Prostate gland (tissue), 2 donors: ENCODE measurements around the gene FGF9. TPM values are rescaled to one million over a fixed set of nuclear protein-coding genes. Genes with fewer than 3 reads are reported as not detected.

Experiments used
- DNase-seq: peaks from one replicate; pipeline ENCODE4 v3.0.0-alpha.2; 2019; ENCODE audit warnings: low spot score
- H3K27ac ChIP-seq, 2 donors: fragments of 200-600 bp; sonication (generic); 2 replicates each; pipeline ENCODE4 v1.5.1; 2017 to 2019
- H3K27me3 ChIP-seq: fragments of 200-600 bp; sonication (generic); replicated peaks from 2 replicates; pipeline ENCODE4 v1.5.1; 2019; ENCODE audit not compliant: insufficient read depth
- H3K36me3 ChIP-seq, 2 donors: fragments of 200-600 bp; sonication (generic); 1 replicate in 1 of 2; 2 replicates in 1 of 2; pipeline versions ENCODE4 v1.5.1 to v1.8.1; 2017 to 2019
- H3K4me1 ChIP-seq: fragments of 200-600 bp; sonication (generic); replicated peaks from 2 replicates; pipeline ENCODE4 v1.5.1; 2019
- H3K4me3 ChIP-seq, 2 donors: fragments of 200-600 bp; sonication (generic); 2 replicates each; pipeline ENCODE4 v1.5.1; 2017 to 2019
- H3K9me3 ChIP-seq: fragments of 200-600 bp; sonication (generic); 2 replicates; pipeline ENCODE4 v1.5.1; 2017
- CTCF ChIP-seq, 4 experiments: fragments of 200-600 bp in 2 of 4; fragments of 450-650 bp in 2 of 4; sonication (generic) in 2 of 4; IDR thresholded peaks; 1 replicate in 3 of 4; 2 replicates in 1 of 4; pipeline ENCODE4 v1.5.1; 2016 to 2019; ENCODE audit warnings: antibody characterized with exemption in 4 of 4, mild to moderate bottlenecking in 2 of 4, moderate library complexity in 2 of 4
- POLR2A ChIP-seq: fragments of 450-650 bp; IDR thresholded peaks from one replicate; pipeline ENCODE4 v1.6.1; 2016; ENCODE audit warnings: antibody characterized with exemption, mild to moderate bottlenecking
- POLR2AphosphoS5 ChIP-seq: sonication (generic); formaldehyde crosslinking; IDR thresholded peaks from one replicate; pipeline ENCODE4 v1.6.1; 2017; ENCODE audit warnings: antibody characterized with exemption
- WGBS: methylation state at CpG from one replicate; pipeline ENCODE4 v1.1.5; 2018; 5-methylcytosine and 5-hydroxymethylcytosine counted together
- intact Hi-C: fragments of 100-400 bp; cut with DNase I; formaldehyde crosslinking; loops from one replicate; pipeline ENCODE4 v1.14.2; 2022
- total RNA-seq, 2 donors: library from RNA; depleted of rRNA; stranded (reverse); fragments of >200 nt; gene quantifications; one replicate each; pipeline ENCODE4 v1.1.0, GENCODE V29; 2016

FGF9 gene
- total RNA-seq, 2 donors from 2014 or later: 0.14 to 1.6 TPM

GRCh38 chr13:21676611-21677021 lies 5.7 kb downstream of the FGF9 start:
- 87% methylated on average over 6 of the region's 6 CpGs for WGBS
- H3K27ac ChIP-seq: no peak overlapping the region

GRCh38 chr13:21677075-21677623 lies 6.3 kb downstream of the FGF9 start:
- no peak overlapping the region for H3K4me3 ChIP-seq
- H3K9me3 ChIP-seq: no peaks in the 10 kb centered on the region
- no peak overlapping the region for H3K27ac ChIP-seq
- no peaks in the 10 kb centered on the region for H3K36me3 ChIP-seq
- intact Hi-C loops: no loop called here
- peaks cover 9% of the 10 kb centered on the region for H3K27me3 ChIP-seq
- H3K4me1 ChIP-seq: no peaks in the 10 kb centered on the region
- WGBS: 87% methylated on average over 3 of the region's 3 CpGs
- no peak for TF ChIP-seq CTCF (IDR thresholded peaks at IDR 0.05)
- no peak for TF ChIP-seq POLR2A
- TF ChIP-seq POLR2AphosphoS5: no peak
- no peak for DNase-seq

More at GRCh38 chr13:21676611-21677021, 5.7 kb downstream of the FGF9 start:
- H3K9me3 ChIP-seq: no peaks in the 10 kb centered on the region
- intact Hi-C loops: no loop called here
- H3K27me3 ChIP-seq: peaks cover 9% of the 10 kb centered on the region
- H3K36me3 ChIP-seq: no peaks in the 10 kb centered on the region
- H3K4me1 ChIP-seq: no peaks in the 10 kb centered on the region
- no peak for DNase-seq
- TF ChIP-seq POLR2AphosphoS5: no peak
- TF ChIP-seq CTCF (IDR thresholded peaks at IDR 0.05): no peak
- no peak for TF ChIP-seq POLR2A
- no peak overlapping the region for H3K4me3 ChIP-seq

GRCh38 chr13:21683034-21683733 lies 12.3 kb downstream of the FGF9 start:
- H3K36me3 ChIP-seq: no peaks in the 10 kb centered on the region
- WGBS: 55% methylated on average over 6 of the region's 6 CpGs
- no peak overlapping the region for H3K4me3 ChIP-seq
- no peak for TF ChIP-seq POLR2AphosphoS5
- no peak for TF ChIP-seq CTCF (IDR thresholded peaks at IDR 0.05)
- no peak for TF ChIP-seq POLR2A
- no peak for DNase-seq
- no peak overlapping the region for H3K27ac ChIP-seq
- intact Hi-C loops: no loop called here
- H3K27me3 ChIP-seq: no peaks in the 10 kb centered on the region
- H3K4me1 ChIP-seq: no peaks in the 10 kb centered on the region
- no peaks in the 10 kb centered on the region for H3K9me3 ChIP-seq

- Histone ChIP-seq H3K27me3 (no peaks in the 10 kb centered on the region), H3K36me3 (no peaks in the 10 kb centered on the region), H3K4me3 (no peak overlapping the region), H3K9me3 (no peaks in the 10 kb centered on the region), H3K27ac (no peak overlapping the region), H3K4me1 (no peaks in the 10 kb centered on the region)
- no peak for TF ChIP-seq POLR2A
- no peak for TF ChIP-seq POLR2AphosphoS5
- no peak for TF ChIP-seq CTCF (IDR thresholded peaks at IDR 0.05)
- WGBS: 75% methylated on average over 2 of the region's 2 CpGs
- no peak for DNase-seq
- intact Hi-C loops: no loop called here
Observed at GRCh38 chr13:21684576-21684975, 13.7 kb downstream of the FGF9 start.
